ENCODE results near the gene BRD9.
"Not testable (repeated sequence)": the region's sequence is repeated elsewhere in the genome, so short reads cannot be mapped to it uniquely, and the experiment has no call there.

Gene BRD9

DNA sequence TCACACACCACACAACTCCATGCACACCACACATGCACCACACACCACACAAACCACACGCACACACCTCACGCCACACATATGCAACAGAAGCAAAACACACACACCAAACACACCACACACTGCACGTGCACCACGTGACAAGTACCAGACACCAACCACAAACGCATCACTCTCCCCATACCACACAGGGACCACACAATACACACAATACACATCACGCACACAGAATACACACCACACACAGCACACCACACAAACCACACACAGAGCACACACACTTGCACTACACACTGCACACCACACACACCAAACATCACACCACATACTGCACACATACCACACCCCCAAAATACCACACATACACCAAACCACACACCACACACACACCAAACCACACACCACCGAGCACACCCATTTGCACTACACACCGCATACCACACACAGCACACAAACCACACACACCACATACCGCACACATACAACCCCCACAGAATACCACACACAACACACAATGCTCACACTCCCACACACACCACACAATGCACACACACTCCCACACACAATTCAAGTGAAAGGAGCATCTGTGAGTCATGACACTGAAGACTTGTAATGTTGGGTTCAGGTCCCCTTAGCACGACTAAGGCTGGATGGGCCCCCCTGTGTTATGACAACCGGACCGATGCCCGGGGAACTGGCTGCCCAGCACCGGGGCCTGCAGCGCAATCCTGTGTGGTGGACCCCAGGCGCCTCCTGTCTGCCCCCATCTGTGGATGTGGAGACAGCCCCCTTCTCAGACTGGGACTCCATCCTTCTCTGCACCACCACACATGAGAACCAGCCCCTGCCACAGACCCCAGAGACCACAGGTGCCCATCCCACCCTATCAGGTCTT, 35.8 kb downstream of the BRD9 start:
- DNase-seq (ENCODE audit: low spot score): no peak

DNA sequence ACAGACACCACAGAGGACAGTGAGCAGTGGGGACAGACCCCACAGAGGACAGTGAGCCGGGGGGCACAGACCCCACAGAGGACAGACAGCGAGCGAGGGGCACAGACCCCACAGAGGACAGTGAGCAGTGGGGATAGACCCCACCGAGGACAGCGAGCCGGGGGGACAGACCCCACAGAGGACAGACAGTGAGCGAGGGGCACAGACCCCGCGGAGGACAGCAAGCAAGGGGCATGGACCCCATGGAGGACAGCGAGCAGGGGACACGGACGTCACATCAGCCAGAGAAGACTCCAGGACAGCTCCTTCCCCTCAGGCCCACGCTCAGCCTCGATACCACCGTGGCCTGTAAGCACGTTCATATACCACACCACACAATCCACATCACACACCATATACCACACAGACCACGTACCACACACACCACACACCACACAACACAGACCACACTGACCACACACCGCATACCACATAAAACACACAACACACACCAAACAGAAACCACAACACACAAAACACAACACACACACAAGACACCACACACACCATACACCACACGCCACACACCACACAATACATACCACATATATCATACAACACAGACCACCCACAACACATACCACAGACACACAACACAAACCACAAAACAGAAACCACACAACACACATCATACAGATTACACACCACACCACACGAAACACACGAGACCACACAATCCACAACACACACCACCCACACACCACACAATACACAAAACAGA, 36.6 kb downstream of the BRD9 start:
- DNase-seq (ENCODE audit: low spot score): no peak

DNA sequence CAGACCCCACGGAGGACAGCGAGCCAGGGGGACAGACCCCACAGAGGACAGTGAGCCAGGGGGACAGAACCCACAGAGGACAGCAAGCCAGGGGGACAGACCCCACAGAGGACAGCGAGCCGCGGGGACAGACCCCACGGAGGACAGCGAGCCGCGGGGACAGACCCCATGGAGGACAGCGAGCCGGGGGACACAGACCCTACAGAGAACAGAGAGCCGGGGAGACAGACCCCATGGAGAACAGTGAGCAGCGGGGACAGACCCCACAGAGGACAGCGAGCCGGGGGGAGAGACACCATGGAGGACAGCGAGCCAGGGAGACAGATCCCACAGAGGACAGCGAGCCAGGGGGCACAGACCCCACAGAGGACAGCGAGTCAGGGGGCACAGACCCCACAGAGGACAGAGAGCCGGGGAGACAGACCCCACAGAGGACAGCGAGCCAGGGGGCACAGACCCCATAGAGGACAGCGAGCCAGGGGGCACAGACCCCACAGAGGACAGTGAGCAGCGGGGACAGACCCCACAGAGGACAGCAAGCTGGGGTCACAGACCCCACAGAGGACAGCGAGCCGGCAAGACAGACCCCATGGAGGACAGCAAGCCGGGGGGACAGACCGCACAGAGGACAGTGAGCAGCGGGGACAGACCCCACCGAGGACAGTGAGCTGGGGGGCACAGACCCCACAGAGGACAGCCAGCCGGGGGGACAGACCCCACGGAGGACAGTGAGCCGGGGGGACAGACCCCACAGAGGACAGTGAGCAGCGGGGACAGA, 37.4 kb downstream of the BRD9 start:
- no peak for DNase-seq (ENCODE audit: low spot score)

DNA sequence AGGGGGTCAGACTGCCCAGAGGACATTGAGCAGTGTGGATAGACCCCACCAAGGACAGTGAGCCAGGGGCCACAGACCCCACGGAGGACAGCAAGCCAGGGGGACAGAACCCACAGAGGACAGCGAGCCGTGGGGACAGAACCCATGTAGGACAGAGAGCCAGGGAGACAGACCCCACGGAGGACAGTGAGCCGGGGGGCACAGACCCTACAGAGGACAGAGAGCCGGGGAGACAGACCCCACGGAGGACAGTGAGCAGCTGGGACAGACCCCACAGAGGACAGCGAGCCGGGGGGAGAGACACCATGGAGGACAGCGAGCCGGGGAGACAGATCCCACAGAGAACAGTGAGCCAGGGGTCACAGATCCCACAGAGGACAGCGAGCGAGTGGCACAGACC, 38.4 kb downstream of the BRD9 start:
- no peak for DNase-seq (ENCODE audit: low spot score)

DNA sequence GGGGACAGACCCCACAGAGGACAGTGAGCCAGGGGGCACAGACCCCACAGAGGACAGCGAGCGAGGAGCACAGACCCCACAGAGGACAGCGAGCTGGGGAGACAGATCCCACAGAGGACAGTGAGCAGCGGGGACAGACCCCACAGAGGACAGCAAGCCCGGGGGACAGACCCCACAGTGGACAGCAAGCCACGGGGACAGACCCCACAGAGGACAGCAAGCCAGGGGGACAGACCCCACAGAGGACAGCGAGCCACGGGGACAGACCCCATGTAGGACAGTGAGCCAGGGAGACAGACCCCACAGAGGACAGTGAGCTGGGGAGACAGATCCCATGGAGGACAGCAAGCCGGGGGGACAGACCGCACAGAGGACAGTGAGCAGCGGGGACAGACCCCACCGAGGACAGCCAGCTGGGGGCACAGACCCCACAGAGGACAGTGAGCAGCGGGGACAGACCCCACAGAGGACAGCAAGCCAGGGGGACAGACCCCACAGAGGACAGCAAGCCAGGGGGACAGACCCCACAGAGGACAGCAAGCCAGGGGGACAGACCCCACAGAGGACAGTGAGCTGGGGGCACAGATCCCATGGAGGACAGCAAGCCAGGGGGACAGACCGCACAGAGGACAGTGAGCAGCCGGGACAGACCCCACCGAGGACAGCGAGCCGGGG, 39.0 kb downstream of the BRD9 start:
- not testable (repeated sequence) for DNase-seq (ENCODE audit: low spot score)

DNA sequence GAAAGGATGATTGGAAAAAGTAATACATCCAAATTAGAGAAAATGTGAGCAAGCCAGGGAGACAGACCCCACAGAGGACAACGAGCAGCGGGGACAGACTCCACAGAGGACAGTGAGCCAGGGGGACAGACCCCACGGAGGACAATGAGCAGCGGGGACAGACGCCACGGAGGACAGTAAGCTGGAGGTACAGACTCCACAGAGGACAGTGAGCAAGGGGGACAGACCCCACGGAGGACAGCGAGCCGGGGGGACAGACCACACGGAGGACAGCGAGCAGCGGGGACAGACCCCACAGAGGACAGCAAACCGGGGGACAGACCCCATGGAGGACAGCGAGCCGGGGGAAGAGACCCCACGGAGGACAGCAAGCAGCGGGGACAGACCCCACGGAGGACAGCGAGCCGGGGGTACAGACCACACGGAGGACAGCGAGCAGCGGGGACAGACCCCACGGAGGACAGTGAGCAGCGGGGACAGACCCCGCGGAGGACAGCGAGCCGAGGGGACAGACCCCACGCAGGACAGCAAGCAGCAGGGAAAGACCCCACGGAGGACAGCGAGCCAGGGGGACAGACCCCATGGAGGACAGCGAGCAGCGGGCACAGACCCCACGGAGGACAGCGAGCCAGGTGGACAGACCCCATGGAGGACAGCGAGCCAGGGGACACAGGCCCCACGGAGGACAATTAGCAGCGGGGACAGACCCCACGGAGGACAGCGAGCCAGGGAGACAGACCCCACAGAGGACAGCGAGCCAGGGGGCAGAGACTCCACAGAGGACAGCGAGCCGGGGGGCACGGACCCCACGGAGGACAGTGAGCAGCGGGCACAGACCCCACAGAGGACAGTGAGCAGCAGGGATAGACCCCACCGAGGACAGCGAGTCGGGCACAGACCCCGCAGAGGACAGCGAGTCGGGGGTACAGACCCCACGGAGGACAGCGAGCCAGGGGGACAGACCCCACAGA, 39.9 kb downstream of the BRD9 start:
- DNase-seq (ENCODE audit: low spot score): no peak

DNA sequence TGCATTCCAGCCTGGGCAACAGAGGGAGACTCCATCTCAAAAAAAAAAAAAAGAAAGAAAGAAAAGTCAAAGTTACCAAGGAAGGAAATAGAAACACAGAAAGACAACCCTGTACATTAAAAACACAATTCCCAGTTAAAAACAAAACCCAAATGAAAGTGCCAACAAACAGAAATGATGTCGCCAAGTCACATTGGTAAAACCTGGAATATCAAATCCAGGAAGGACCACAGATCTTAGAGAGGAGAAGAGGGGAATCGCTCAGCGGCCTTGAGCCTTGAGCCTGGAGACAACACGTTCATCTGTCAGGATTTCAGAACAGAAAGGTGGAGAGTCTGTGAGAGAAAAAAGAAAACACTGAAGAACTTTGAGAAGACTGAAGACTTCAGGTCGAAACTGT, 40.6 kb downstream of the BRD9 start:
- no peak for DNase-seq (ENCODE audit: low spot score)

DNA sequence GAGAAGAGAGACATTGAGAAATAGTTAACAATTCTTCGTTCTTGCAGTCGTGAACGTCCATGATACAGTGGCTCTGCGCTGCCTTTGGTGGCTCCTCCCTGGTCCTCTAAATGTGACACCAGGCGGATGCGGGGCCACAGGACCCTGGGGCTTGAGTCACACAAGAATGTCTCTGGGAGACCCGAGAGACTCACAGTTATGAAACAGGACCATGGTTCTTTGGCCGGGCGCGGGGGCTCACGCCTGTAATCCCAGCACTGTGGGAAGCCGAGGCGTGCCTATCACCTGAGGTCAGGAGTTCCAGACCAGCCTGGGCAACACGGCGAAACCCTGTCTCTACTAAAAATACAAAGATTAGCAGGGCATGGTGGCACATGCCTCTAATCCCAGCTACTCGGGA, 41.0 kb downstream of the BRD9 start:
- no peak for DNase-seq (ENCODE audit: low spot score)

DNA sequence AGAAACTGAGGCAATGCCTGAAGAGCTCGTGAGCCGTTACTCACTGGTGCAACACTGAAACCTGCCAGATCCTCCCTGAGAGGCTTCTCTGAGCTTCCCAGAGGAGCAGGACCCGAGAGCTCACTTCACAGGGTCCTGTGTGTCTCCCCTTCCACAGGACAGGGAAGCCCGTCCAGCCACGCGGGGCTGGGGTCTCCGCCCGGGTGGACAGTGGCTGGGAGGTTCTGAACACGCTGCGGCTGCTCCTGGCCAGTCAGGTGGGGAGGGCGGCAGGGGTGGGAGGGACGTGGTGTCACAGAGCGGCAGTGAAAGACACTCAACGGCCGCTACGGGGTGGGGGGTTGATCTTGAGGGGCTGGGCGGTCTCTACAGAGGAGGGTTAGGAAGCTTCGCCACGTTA, 41.5 kb downstream of the BRD9 start:
- DNase-seq (ENCODE audit: low spot score): no peak

DNA sequence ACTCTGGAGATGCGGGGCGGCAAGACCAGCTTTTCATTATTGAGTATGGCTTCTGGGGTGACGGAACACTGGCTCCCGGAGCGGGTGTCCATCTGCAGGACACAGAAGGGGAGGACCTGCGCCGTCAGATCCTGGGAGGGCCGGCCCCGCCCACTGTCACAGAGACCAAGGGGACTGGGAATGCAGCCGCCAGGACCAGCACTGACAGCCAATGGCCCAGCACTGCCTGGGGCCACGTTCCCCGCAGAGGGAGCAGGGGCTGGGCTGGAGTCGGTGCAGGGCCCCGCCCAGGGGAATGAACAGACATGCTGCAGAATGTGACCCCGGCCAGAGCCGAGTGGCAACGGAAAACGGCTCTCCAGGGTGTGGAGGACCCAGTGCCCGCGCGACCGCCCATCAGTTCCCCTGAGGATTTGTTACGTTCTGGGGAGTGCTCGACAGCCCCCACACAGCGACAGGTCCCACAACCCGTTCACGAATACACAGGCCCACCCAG, 42.0 kb downstream of the BRD9 start, which contains the start of gene ZDHHC11:
Gene ZDHHC11, minus strand, starts transcription at position 476 of the 496 bp plus-strand sequence. Its CDS starts 384 bp downstream, at position 92.
- no peak for DNase-seq (ENCODE audit: low spot score)

DNA sequence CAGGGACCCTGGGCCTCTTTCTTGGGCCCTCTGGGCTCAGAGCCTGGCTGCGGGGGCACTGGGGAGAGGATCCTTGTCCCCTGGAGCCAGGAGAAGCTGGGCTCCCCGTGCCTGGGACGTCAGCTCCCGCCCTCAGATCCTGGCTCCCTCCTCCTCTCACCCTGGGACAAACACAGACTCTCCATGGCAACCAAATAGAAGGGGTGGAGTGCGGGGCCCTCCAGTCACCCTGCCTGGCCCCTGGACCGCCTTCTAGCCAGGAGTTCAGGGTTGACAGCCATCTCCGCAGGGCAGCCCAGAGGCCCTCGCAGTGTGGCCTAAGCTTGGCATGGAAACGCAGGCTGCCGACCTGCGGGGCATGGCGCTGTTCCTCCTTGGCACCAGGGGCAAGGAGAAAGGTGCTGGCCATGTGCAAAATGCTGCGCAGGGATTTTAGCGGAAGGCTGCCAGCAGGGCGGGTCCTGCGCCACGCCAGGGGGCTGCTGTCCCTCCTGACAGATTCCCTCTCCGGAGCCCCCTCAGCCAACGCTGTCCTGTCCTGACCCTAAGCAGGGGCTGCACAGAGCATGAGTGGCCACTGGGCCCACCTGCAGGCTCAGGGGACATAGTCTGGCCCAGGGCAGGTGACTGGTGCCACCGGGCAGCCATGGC, 42.8 kb downstream of the BRD9 start:
- DNase-seq (ENCODE audit: low spot score): no peak

DNA sequence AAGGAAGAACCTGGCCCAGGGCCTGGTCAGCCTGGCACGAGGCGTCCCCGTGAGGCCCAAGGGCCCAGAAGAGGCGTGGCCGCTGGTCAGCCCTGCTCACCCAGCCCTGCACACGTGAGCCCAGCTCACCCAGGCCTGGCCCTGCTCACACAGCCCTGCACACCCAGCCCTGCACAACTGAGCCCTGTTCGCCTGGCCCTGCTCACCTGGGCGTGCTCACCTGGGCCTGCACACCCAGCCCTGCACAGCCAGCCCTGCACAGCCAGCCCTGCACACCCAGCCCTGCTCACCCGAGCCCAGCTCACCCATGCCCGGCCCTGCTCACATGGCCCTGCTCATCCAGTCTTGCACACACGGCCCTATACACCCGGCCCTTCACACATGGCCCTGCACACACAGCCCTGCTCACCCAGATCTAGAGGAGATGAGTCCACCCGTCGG, 43.9 kb downstream of the BRD9 start:
- DNase-seq (ENCODE audit: low spot score): no peak

DNA sequence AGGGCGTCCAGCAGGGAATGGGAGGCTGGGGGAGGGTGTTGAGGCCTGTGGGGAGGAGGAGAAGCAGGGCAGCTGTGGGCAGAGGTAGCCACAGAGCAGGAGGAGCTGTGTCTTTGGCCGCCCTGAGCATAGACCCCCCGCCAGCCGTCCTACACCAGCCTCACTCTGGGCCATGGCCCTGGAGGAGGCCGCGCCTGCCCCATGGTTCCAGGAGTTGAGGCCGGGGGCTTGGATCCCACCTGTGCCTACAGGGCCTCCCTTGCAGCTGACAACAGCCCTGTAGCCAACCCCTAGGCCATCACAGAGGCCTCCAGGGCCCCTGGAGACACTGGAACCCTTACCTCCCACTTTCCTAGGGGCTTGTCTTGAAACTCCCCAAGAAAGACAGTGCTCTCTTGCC, 44.9 kb downstream of the BRD9 start:
- not testable (repeated sequence) for DNase-seq (ENCODE audit: low spot score)

DNA sequence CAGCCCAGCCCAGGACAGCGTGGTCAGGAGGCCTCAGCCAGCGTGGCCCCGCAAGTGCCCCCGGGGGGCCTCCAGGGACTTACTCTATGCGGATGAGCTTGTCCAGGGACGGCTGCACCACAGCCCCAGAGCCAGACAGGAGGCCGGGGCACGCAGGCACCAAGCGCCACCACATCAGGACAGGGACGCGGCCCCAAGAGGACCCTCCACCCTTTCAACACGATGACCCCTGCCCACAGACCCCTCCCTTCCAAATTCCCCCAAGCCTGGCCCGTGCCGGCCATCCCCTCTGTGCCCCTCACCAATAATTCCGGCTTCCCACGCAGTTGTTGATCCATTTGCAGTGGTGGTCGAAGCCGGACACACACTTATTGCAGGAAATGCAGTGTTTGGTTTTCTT, 45.4 kb downstream of the BRD9 start:
- not testable (repeated sequence) for DNase-seq (ENCODE audit: low spot score)

DNA sequence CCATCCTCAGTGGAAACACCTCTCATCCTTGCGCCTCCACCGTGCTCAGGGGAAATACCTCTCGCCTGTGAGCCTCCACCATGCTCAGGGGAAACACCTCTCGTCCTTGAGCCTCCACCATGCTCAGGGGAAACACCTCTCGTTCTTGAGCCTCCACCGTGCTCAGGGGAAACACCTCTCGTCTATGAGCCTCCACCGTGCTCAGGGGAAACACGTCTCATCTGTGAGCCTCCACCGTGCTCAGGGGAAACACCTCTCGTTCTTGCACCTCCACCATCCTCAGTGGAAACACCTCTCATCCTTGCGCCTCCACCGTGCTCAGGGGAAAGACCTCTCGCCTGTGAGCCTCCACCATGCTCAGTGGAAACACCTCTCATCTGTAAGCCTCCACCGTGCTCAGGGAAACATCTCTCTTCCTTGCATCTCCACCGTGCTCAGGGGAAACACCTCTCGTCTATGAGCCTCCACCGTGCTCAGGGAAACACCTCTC, 46.0 kb downstream of the BRD9 start:
- DNase-seq (ENCODE audit: low spot score): not testable (repeated sequence)

DNA sequence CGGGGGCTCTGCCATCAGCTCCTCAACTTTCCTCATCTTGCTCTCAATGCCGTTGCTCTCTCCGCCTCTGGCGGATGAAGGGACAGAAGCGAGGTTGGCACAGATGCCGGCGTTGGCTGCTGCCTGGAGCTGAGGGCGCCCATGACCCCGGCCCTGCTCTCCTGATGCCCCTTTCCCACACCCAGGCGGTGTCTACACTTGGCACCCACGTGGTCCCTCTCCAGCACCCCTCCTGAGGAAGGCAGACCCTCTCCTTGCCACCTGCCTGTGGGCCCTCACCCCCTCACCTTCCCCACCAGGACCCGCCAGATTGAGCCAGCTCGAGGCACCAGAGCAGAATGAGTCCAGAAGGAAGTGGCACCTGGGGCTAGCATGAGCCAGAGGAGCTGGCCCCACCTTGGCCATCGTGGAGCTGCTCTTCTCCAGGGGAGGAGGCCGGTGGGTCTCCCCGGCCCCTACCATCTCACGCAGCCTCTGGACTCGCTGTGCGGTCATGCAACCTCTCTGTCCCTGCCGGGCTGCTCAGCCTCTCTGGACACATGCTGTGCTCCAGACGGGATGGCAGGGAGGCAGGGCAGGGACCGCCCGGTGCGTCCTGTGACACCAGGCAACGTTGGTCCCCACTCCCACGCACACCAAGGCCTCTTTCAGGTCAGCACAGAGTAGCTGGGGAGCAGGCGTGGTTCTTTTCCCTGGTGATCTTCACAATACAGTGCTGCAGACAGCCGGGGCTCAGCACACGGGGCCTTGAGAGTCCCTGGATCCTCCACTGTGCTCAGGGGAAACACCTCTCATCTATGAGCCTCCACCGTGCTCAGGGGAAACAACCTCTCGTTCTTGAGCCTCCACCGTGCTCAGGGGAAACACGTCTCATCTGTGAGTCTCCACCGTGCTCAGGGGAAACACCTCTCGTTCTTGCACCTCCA, 46.7 kb downstream of the BRD9 start:
- DNase-seq (ENCODE audit: low spot score): not testable (repeated sequence)

DNA sequence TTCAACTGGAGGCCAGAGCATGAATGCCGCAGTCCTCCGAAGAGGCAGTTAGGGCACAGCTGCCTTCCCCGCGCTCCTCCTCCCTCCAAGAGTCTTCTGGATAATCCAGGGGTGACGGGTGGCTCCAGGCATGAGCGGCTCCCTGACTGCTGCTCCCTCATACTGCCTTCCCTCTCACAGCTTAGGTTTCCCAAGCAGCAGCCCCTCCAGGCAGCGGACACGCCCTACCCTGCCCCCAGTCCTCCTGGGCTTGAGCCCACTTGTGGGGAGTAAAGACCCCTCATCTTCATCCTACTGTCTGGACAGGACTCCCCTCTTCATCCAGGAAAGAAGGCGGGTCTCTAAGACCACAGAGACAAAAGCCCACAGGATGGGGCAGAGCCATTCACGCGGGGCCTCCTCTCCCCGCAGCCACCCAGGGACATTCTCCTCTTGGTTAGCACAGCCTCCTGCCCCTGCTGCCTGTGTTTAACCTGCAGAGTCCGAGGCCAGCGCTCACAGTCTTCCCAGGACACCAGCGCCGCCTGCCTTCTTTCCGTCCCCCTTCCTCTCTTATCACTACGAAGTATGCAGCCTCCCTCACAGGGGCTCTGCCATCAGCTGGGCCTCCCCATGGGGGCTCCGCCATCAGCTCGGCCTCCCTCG, 47.4 kb downstream of the BRD9 start:
- DNase-seq (ENCODE audit: low spot score): not testable (repeated sequence)

DNA sequence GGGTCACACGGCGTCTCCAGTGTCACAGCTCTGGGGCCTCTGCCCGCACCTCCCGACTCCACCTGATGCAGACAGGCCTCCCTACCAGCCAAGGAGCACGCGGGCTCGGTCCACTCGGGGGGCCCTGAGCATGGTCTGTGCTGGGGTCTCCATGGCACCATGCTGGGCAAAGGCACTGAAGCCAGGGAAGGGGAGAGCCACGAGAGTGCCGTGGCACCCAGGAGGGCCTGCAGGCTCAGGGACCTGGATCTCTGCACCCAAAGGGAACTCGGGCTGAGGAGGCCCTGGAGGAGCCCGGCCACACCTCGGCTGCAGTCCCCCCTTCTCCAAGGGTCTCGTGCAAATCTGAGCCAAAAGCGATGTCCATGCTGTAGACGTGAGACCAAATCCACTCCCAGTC, 48.2 kb downstream of the BRD9 start:
- not testable (repeated sequence) for DNase-seq (ENCODE audit: low spot score)
